MM.1S (cell line): Measurements from ENCODE around the gene DNAAF2.

Experiments
- EZH2 ChIP-seq: fragments of 300-600 bp; sonication (generic); optimal IDR thresholded peaks from 2 replicates; pipeline ENCODE3; 2017; ENCODE audit warnings: low read depth, mild to moderate bottlenecking, antibody characterized with exemption, low read length, mixed read lengths
- EZH2phosphoT487 ChIP-seq: fragments of 300-600 bp; sonication (generic); IDR thresholded peaks from 2 replicates; pipeline ENCODE4 v1.6.1; 2018; ENCODE audit warnings: antibody characterized with exemption, low read length
- TF ChIP-seq, protein P1 (sequence below): fragments of 300-600 bp; sonication (generic); IDR thresholded peaks from 2 replicates; pipeline ENCODE4 v1.5.1; 2016; ENCODE audit warnings: antibody characterized with exemption, low read length, mixed read lengths

- TF ChIP-seq, protein P1, sequence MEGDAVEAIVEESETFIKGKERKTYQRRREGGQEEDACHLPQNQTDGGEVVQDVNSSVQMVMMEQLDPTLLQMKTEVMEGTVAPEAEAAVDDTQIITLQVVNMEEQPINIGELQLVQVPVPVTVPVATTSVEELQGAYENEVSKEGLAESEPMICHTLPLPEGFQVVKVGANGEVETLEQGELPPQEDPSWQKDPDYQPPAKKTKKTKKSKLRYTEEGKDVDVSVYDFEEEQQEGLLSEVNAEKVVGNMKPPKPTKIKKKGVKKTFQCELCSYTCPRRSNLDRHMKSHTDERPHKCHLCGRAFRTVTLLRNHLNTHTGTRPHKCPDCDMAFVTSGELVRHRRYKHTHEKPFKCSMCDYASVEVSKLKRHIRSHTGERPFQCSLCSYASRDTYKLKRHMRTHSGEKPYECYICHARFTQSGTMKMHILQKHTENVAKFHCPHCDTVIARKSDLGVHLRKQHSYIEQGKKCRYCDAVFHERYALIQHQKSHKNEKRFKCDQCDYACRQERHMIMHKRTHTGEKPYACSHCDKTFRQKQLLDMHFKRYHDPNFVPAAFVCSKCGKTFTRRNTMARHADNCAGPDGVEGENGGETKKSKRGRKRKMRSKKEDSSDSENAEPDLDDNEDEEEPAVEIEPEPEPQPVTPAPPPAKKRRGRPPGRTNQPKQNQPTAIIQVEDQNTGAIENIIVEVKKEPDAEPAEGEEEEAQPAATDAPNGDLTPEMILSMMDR: no peak
- no peak for TF ChIP-seq EZH2
- no peak for TF ChIP-seq EZH2phosphoT487
Observed at GRCh38 chr14:49584058-49584457, 51.0 kb downstream of the DNAAF2 start.
